Adrenal gland (tissue), 12 donors: ENCODE measurements around the gene CYB5R3. TPM values are rescaled to one million over a fixed set of nuclear protein-coding genes. Genes with fewer than 3 reads are reported as not detected.
A peak's percentile ranks its signal among the peaks of the same experiment; 100 is the strongest.
"Not testable (repeated sequence)": the region's sequence is repeated elsewhere in the genome, so short reads cannot be mapped to it uniquely, and the experiment has no call there.

Source experiments
- DNase-seq, 7 donors: peaks; one replicate each; pipeline ENCODE4 v3.0.0-alpha.2; 2019 to 2020
- H3K27ac ChIP-seq, 5 donors: fragments of 200-600 bp; sonication (generic) in 4 of 5; 1 replicate in 3 of 5; 2 replicates in 2 of 5; pipeline versions ENCODE4 v1.5.1 to v1.8.0; 2016 to 2020; ENCODE audit warnings: mild to moderate bottlenecking in 1 of 5
- H3K27me3 ChIP-seq: fragments of 200-600 bp; 2 replicates; pipeline ENCODE4 v1.8.0; 2021
- H3K36me3 ChIP-seq, 2 donors: fragments of 200-600 bp; replicated peaks in 1 of 2; 1 replicate in 1 of 2; 2 replicates in 1 of 2; pipeline versions ENCODE4 v1.5.1 to v1.8.0; 2018 to 2022
- H3K4me1 ChIP-seq, 2 donors: fragments of 200-600 bp; replicated peaks in 1 of 2; 1 replicate in 1 of 2; 2 replicates in 1 of 2; pipeline versions ENCODE4 v1.5.1 to v1.8.0; 2018 to 2021
- H3K4me3 ChIP-seq, 4 donors: fragments of 200-600 bp; sonication (generic) in 3 of 4; one replicate each; pipeline ENCODE4 v1.5.1; 2016 to 2018
- H3K9me3 ChIP-seq, 3 donors: fragments of 200-600 bp; sonication (generic) in 1 of 3; replicated peaks in 1 of 3; 1 replicate in 2 of 3; 2 replicates in 1 of 3; pipeline versions ENCODE4 v1.5.1 to v1.8.0; 2016 to 2021
- POLR2A ChIP-seq, 2 donors: fragments of 450-650 bp; IDR thresholded peaks; one replicate each; pipeline ENCODE4 v1.6.1; 2017; ENCODE audit warnings: antibody characterized with exemption in 2 of 2, mild to moderate bottlenecking in 2 of 2, moderate library complexity in 1 of 2
- WGBS, 4 donors: extraction: QIAGEN DNeasy Blood & Tissue Kit in 2 of 4; methylation state at CpG; one replicate each; pipeline versions ENCODE4 v1.1.5 to v1.1.7; 2013 to 2017; 5-methylcytosine and 5-hydroxymethylcytosine counted together
- intact Hi-C, 2 donors: fragments of 100-400 bp; cut with DNase I; formaldehyde crosslinking; loops; one replicate each; pipeline versions ENCODE4 v1.14.1 to v1.15.0; 2022 to 2023
- polyA plus RNA-seq, 3 donors: library from polyadenylated mRNA; stranded (reverse); fragments of 200-250 nt in 2 of 3; fragments of 350-450 nt in 1 of 3; fragmentation: Illumina TruSeq in 1 of 3; extraction: RNeasy Lipid Tissue Mini Kit (QIAGEN cat#74804) in 1 of 3; gene quantifications; one replicate each; pipeline ENCODE4 v1.2.3, GENCODE V29; 2013 to 2014
- total RNA-seq, 9 donors: library from RNA; depleted of rRNA in 4 of 9; stranded (reverse); fragments of >200 nt in 4 of 9; fragments of 120-200 nt in 1 of 9; fragmentation: NEBNext Ultra II Directional in 1 of 9; extraction: Animal tissue kit (Norgen Biotek cat#: 25700) in 1 of 9; gene quantifications; one replicate each; pipeline versions ENCODE4 v1.1.0 to v1.2.4, GENCODE V29; 2013 to 2023
- TF ChIP-seq, protein P1 (sequence below), 6 experiments: fragments of 450-650 bp in 4 of 6; fragments of 200-600 bp in 2 of 6; sonication (generic) in 1 of 6; IDR thresholded peaks; 1 replicate in 5 of 6; 2 replicates in 1 of 6; pipeline versions ENCODE4 v1.5.1 to v1.8.0; 2016 to 2021; ENCODE audit warnings: antibody characterized with exemption in 6 of 6, mild to moderate bottlenecking in 2 of 6, moderate library complexity in 1 of 6
- donor health status: healthy with polysubstance abuse.
- donor health status: Bipolar disorder and iron deficiency.
- donor health status: DM: yes; HTN: yes; CAD: no.
- donor health status: DM: no; HTN: no; CAD: no.
- donor health status: DM: no; HTN: no; CAD: no.
- donor health status: DM: yes; HTN: yes; CAD: no.

CYB5R3 gene
- total and polyA plus RNA-seq, 12 donors: 101 to 578 (median 251) TPM

DNA sequence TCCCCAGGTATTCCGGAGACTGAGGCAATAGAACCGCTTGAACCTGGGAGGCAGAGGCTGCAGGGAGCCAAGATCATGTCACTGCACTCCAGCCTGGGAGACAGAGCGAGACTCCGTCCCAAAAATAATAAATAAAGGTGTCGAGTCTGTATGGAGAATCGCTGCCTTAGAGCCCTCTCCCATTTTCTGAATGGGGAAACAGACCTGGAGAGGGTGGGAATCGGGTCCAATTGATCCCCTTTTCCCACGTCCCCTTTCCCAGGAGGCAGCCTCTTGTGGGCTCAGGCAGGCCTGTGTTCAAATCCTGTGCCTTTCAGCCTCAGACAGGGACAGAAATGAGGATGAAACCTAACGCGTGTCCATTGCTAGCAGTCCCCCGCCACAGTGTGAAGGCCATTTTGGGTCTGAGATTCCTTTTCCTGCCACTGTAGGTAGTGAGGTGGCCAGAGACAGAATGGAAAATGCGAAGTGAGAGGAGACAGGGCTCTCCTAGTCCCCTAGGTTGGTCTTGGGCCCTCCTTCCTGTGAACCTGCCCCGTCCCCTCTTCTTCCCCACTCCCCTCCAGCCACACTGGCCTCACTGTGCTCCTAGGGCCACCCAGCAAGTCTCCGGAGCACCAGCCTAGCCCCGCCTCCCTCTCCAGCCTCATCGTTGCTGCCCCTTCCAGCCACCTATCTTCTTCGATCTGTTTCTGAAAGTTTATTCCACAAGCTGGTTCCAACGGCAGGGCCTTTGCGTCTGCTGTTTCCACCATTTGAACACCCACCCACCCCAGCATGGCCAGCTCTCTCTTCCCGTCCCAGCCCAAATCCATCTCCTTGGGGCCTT lies 31.8 kb downstream of the CYB5R3 start:
- no peaks in the 10 kb centered on the region for H3K9me3 ChIP-seq
- DNase-seq: peak in 1 of 7 donors; percentile 69
- H3K4me3 ChIP-seq: no peak overlapping the region
- intact Hi-C loops: no loop called here
- no peaks in the 10 kb centered on the region for H3K27me3 ChIP-seq
- H3K4me1 ChIP-seq: peaks cover 26 to 32% of the 10 kb centered on the region in 2 donors
- TF ChIP-seq, protein P1, sequence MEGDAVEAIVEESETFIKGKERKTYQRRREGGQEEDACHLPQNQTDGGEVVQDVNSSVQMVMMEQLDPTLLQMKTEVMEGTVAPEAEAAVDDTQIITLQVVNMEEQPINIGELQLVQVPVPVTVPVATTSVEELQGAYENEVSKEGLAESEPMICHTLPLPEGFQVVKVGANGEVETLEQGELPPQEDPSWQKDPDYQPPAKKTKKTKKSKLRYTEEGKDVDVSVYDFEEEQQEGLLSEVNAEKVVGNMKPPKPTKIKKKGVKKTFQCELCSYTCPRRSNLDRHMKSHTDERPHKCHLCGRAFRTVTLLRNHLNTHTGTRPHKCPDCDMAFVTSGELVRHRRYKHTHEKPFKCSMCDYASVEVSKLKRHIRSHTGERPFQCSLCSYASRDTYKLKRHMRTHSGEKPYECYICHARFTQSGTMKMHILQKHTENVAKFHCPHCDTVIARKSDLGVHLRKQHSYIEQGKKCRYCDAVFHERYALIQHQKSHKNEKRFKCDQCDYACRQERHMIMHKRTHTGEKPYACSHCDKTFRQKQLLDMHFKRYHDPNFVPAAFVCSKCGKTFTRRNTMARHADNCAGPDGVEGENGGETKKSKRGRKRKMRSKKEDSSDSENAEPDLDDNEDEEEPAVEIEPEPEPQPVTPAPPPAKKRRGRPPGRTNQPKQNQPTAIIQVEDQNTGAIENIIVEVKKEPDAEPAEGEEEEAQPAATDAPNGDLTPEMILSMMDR (IDR thresholded peaks at IDR 0.05): no peak
- 48 to 66% (median 57%) methylated on average over 17 to 20 of the region's 20 CpGs for WGBS, 4 donors
- peak overlapping the region in 2 of 5 donors; percentile 47 to 58 for H3K27ac ChIP-seq
- peaks cover 0 to 14% of the 10 kb centered on the region in 2 donors for H3K36me3 ChIP-seq

DNA sequence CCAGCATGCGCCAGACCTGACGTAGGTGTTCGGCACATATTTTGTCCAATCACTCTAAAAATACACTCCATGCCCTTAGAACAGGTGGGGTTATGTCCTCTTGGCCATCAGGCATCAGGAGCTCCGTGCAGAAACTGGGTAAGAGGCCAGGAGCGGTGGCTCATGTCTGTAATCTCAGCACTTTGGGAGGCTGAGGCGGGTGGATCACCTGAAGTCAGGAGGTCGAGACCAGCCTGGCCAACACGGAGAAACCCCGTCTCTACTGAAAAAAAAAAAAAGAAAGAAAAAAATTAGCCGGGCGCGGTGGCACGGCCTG lies 33.4 kb downstream of the CYB5R3 start:
- H3K27me3 ChIP-seq, intact Hi-C loops, H3K9me3 ChIP-seq: not testable (repeated sequence)
- peak in 5 of 7 donors; percentile 53 to 85 (median 74) for DNase-seq
- 6 to 14% (median 10%) methylated on average over 13 of the region's 13 CpGs for WGBS, 4 donors
- H3K4me3 ChIP-seq: peak overlapping the region in 1 of 4 donors; percentile 28
- H3K27ac ChIP-seq: peak overlapping the region; percentile 69 to 99 (median 98)
- peaks cover 0 to 11% of the 10 kb centered on the region in 2 donors for H3K36me3 ChIP-seq
- peaks cover 35 to 40% of the 10 kb centered on the region in 2 donors for H3K4me1 ChIP-seq

DNA sequence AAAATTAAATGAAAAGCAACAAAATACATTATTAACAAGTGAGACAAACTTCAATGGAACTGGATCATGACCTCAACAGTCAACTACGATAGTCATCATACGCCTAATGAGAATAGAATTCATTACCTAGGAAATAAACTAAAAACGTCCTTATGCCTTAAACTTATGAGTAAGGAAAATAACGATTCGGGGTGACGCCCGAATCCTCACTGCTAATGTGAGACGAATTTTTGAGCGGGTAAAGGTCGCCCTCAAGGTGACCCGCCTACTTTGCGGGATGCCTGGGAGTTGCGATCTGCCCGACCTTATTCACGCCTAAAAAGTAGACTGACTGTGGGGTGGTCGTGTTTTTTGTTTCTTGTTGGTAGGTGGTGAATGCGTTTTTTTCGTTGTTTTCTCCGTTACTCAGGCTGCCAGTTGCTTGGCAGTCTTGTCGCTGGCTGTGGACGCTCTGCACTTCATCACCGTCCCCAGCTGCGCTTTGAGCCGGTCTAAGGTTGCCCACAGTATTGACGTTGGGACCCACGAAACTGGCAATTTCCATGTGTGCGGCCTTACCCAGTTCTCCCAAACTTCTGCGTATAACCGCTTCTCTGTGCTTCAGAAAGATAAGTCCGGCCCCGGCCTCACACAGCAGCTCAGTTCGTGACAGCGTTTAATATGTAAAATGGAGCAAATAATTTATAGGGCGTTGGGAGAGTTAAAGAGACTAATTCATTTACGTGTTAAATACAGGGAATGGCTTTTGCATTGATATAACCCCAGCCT lies 33.9 kb downstream of the CYB5R3 start:
- 0% methylated on average over 31 to 35 of the region's 35 CpGs for WGBS, 4 donors
- H3K27me3 ChIP-seq: no peaks in the 10 kb centered on the region
- peak overlapping the region; percentile 69 to 99 (median 98) for H3K27ac ChIP-seq
- TF ChIP-seq, protein P1 (IDR thresholded peaks at IDR 0.05): peak in 2 of 6 experiments; percentile 15 to 31
- TF ChIP-seq POLR2A (IDR thresholded peaks at IDR 0.05): peak; percentile 98 to 99
- peaks cover 41 to 45% of the 10 kb centered on the region in 2 donors for H3K4me1 ChIP-seq
- peak; percentile 77 to 98 (median 94) for DNase-seq
- intact Hi-C loops: no loop called here
- peaks cover 0 to 11% of the 10 kb centered on the region in 2 donors for H3K36me3 ChIP-seq
- peak overlapping the region in 2 of 4 donors; percentile 12 to 83 for H3K4me3 ChIP-seq
- no peaks in the 10 kb centered on the region for H3K9me3 ChIP-seq

DNA sequence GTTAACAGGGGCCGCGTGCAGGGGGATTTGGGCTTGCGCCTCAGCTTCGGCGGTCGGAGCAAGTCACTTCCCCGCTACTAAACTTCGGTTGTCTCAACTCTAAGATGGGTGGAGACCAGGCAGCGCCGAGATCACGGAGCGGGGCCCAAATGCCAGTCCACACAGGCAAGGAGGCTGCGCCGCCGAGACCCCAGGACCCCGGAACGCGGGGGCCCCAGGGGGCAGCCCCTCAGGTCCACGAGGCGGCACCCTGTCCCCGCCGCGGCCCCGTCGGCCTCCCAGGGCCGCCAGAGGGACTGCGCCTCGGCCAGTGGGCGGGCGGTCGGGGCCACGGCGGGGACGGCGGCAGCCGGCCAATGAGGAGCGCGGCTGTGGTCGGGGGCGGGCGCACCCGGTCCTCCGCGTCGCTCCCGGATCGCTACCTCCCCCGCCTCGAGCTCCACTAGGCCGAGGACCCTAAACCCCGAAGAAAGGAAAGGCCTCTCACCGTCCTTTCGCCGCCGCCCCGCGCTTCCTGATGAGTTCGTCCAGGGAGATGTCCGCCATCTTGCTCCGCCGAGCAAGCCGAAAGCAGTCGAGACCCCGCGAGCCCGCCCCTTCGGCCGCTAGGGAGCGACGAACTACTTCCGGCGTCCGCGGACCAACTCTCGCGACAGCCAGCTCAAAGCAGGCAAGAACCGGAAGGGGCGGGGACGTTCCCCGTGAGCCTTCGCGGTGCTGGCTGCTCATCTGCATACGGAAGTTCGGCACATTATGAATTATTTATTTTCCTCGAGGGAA lies 34.7 kb downstream of the CYB5R3 start, which contains the start of gene POLDIP3:
Gene POLDIP3 (minus strand): TSS at position 572 of the 780 bp plus-strand sequence. CDS start 26 bp downstream, at position 546.
- H3K4me1 ChIP-seq: peaks cover 49 to 53% of the 10 kb centered on the region in 2 donors
- intact Hi-C loops: no loop called here
- peak within 1 kb of the TSS; percentile 69 to 99 (median 98) for H3K27ac ChIP-seq
- DNase-seq: peak; percentile 99 to 100 (median 99)
- 0 to 1% (median 0%) methylated on average over 27 to 84 of the region's 85 CpGs for WGBS, 4 donors
- H3K4me3 ChIP-seq: peak within 1 kb of the TSS; percentile 43 to 94 (median 65)
- TF ChIP-seq POLR2A (IDR thresholded peaks at IDR 0.05): peak; percentile 65 to 84
- TF ChIP-seq, protein P1 (IDR thresholded peaks at IDR 0.05): peak in 4 of 6 experiments; percentile 9 to 24 (median 18)
- peaks cover 0 to 7% of the 10 kb centered on the region in 2 donors for H3K36me3 ChIP-seq
- H3K9me3 ChIP-seq: no peaks in the 10 kb centered on the region
- H3K27me3 ChIP-seq: no peaks in the 10 kb centered on the region
